GM12872 (cell line): ENCODE data around the gene AUH.

Experiments
- CTCF ChIP-seq: IDR thresholded peaks from 3 replicates; pipeline ENCODE4 v1.5.1; 2011; ENCODE audit warnings: low read depth, mild to moderate bottlenecking, low read length, moderate library complexity; ENCODE audit not compliant: insufficient read depth

Gene AUH

DNA sequence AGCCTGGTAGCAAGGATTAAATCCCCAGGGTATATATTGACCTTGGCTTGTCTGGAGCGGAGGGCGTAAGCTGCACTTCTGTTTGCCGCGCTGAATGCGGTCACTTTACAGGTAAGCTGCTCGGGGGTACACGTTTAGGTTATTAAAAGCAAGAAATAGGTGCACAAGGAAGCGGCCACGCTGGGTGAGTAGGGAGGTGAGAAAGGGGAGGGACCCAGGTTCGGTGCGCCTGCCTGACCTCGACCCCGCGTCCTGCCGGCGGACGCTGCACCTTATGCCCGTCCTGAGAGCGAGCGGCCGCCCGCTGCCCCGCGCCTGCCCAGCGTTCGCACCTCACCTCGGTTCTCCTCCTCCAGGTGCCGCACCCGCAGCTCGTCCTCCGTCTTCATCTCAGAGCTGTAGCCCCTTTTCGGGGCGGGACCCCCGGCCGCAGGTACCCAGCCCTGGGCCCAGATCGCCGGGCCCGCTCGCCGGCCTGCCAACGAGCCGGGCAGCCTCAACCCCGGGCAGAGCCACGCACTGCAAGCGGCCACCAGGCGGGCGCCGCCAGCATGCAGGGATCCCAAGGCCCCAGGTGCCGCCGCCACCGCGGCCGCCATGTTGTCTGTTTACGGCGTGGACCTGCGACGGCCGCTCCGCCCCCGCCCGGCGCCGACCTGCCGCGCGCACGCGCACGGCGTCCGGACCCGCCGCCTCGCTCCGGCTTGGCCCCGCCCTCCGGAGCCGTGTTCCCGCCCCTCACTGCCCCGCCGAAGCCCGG is at the start of gene AUH:
AUH (minus strand) TSS at position 628 of the 760 bp plus-strand sequence; CDS start at position 599, 29 bp downstream.
- no peak for TF ChIP-seq CTCF

GRCh38 chr9:91411096-91411771 is 49.5 kb upstream of the AUH start:
- TF ChIP-seq CTCF, result no peak

GRCh38 chr9:91410161-91410560 is 48.4 kb upstream of the AUH start:
- no peak for TF ChIP-seq CTCF

DNA sequence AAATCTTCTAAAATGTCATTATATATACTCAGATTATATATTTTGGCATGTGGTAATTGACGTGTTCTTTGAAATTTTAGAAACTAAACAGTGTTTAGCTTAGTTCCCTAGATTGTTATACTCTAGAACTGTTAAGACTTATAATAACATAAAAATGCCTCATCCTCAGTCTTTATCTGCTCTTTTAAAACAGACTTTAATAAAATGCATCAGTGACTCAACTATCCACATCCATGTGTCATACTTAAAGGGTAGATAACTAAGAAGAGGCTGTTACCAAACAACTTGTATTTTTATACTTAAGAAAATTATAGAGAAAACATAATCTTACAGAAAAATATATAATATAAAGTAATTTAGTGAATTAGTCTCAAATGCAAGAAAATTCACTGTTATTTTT is 46.8 kb upstream of the AUH start:
- TF ChIP-seq CTCF, result no peak

- no peak for TF ChIP-seq CTCF
These were observed 46.0 kb upstream of the AUH start for GRCh38 chr9:91407580-91408318.

DNA sequence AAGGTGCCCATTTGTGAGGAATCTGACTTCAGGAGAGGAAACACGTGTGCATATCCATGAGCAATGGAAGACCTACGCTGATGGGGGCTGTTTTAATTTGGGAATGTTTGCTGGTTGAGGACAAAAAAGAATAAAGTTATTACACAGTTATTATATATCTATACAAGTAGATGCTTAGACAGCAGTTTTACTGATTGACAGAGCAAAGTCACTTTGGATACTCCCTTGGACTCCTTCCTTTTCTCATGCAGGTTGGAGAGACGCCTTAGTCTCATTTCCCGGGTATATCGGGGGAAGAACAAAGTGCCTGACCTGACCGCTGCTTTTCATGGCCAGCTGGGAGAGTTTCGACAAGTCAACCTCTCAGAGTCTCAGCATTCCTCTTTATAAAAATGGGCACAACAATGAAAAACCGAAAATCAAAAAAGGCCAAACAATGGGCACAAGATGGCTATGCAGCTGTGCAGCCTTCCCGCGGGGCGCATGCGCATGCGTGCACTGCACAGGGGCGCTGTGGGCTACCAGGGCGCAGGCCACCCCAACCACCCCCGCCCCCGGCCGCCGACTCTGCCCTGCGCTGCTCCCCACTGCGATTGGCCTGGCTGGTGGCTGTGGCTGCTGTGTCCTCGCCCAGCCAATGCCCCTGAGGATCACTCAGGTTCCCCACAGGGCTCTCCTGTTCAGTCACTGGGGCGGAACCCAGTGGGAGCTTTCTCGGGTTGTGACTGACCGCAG is 43.8 kb upstream of the AUH start:
- no peak for TF ChIP-seq CTCF
